ENCODE measurements around the gene CUL3.
"Not testable (repeated sequence)": the region's sequence is repeated elsewhere in the genome, so short reads cannot be mapped to it uniquely, and the experiment has no call there.

CUL3 gene

GRCh38 chr2:224585211-224586088 lies at the start of gene CUL3:
TSS of gene CUL3 (minus strand) at chr2:224585363. CDS start at chr2:224585009, 354 bp downstream.
- DNase-seq (ENCODE audit: low read depth in 4 of 4, low spot score in 1 of 4) = peak; percentile 99 to 100 (median 100)

GRCh38 chr2:224630659-224631550 lies 45.7 kb upstream of the CUL3 start:
- no peak for DNase-seq (ENCODE audit: low read depth in 4 of 4, low spot score in 1 of 4)

DNA sequence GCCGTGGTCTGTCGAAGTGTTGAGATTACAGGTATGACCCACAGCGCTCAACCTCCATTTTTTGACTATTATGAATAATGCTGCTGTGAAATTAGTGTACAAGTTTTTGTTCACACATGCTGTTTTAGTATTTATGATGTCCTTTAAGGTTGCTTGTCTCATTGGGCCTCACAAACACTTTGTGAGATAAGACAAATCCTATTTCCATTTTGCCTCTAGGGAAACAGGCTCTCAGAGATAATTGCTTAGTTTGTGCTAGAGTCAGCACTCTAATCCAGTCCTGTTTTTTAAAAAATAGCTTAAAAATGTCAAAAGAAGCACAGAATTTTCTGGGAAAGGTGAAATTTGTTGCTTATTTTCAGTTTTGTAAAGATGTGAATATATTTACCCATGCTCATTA lies 43.3 kb upstream of the CUL3 start:
- no peak for DNase-seq (ENCODE audit: low read depth in 4 of 4, low spot score in 1 of 4)

GRCh38 chr2:224626735-224627134 lies 41.6 kb upstream of the CUL3 start:
- no peak for DNase-seq (ENCODE audit: low read depth in 4 of 4, low spot score in 1 of 4)

GRCh38 chr2:224613543-224614286 lies 28.6 kb upstream of the CUL3 start:
- no peak for DNase-seq (ENCODE audit: low read depth in 4 of 4, low spot score in 1 of 4)

GRCh38 chr2:224612578-224612977 lies 27.4 kb upstream of the CUL3 start:
- DNase-seq (ENCODE audit: low read depth in 4 of 4, low spot score in 1 of 4) = no peak

GRCh38 chr2:224611938-224612337 lies 26.8 kb upstream of the CUL3 start:
- DNase-seq (ENCODE audit: low read depth in 4 of 4, low spot score in 1 of 4) = no peak

GRCh38 chr2:224608104-224608503 lies 22.9 kb upstream of the CUL3 start:
- DNase-seq (ENCODE audit: low read depth in 4 of 4, low spot score in 1 of 4) = no peak

GRCh38 chr2:224603746-224604500 lies 18.8 kb upstream of the CUL3 start:
- DNase-seq (ENCODE audit: low read depth in 4 of 4, low spot score in 1 of 4) = not testable (repeated sequence)

DNA sequence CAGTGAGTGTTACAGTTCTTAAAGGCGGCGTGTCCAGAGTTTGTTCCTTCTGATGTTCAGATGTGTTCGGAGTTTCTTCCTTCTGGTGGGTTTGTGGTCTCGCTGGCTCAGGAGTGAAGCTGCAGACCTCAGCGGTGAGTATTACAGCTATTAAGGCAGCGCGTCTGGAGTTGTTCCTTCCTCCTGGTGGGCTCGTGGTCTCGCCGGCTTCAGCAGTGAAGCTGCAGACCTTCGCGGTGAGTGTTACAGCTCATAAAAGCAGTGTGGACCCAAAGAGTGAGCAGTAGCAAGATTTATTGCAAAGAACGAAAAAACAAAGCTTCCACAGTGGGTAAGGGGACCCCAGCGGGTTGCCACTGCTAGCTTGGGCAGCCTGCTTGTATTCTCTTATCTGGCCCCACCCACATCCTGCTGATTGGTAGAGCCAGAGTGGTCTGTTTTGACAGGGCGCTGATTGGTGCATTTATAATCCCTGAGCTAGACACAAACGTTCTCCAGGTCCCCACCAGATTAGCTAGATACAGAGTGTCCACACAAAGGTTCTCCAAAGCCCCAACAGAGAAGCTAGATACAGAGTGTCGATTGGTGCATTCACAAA lies 17.7 kb upstream of the CUL3 start:
- not testable (repeated sequence) for DNase-seq (ENCODE audit: low read depth in 4 of 4, low spot score in 1 of 4)

DNA sequence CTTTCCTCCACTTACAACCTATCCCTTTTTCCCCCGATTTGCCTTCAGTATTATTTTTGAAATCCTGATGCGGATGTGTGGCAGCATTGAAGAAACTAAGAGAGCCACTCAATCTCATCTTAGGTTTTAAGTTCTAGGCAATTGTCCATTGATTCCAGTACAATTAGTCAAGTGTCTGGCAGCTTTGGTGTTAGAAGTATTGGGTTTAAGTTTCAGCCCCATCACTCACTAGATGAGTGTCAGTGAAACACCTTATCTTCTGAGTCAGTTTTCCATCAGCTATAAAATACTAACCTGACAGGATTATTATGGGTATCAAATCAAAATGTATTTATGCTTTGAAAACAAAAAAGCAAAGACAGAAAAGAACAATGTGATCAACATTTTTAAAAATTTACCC lies 16.8 kb upstream of the CUL3 start:
- no peak for DNase-seq (ENCODE audit: low read depth in 4 of 4, low spot score in 1 of 4)

DNA sequence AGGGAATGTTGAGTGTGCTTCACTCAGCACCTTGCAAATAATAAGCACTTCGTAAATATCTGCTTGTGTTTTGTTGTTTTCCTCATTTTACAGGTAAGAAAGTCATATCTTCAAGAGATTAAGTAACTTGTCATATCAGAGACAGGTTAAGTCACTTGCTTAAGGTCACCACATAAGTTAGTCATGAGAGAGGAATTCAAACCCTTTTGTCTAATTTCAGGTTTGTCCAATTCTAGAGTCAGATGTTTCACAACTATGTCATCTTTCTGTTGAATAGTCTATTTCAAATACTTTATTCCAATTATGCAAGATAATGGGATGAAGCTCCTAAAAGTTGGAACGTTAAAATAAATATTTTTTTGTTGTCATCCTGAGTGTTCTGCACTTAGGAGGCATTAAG lies 13.5 kb upstream of the CUL3 start:
- no peak for DNase-seq (ENCODE audit: low read depth in 4 of 4, low spot score in 1 of 4)

GRCh38 chr2:224596289-224596688 lies 11.1 kb upstream of the CUL3 start:
- DNase-seq (ENCODE audit: low read depth in 4 of 4, low spot score in 1 of 4) = no peak

GRCh38 chr2:224595518-224595917 lies 10.4 kb upstream of the CUL3 start:
- no peak for DNase-seq (ENCODE audit: low read depth in 4 of 4, low spot score in 1 of 4)

DNA sequence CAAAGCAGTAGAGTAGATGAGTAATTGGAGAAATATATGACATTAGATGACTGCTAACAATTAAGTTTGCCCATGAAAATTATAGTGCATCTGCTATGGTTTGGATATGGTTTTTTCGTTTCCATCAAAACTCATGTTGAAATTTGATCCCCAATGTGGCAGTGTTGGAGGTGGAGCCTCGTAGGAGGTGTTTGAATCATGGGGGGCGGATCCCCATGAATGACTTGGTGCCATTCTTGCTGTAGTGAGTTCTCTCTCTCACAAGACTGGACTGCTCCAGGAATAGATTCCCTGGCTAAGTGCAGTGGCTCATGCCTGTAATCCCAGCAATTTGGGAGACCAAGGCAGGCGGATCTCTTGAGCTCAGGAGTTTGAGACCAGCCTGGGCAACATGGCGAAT lies 9.7 kb upstream of the CUL3 start:
- no peak for DNase-seq (ENCODE audit: low read depth in 4 of 4, low spot score in 1 of 4)

- no peak for DNase-seq (ENCODE audit: low read depth in 4 of 4, low spot score in 1 of 4)
Measured at GRCh38 chr2:224591220-224591619, 6.1 kb upstream of the CUL3 start.

DNA sequence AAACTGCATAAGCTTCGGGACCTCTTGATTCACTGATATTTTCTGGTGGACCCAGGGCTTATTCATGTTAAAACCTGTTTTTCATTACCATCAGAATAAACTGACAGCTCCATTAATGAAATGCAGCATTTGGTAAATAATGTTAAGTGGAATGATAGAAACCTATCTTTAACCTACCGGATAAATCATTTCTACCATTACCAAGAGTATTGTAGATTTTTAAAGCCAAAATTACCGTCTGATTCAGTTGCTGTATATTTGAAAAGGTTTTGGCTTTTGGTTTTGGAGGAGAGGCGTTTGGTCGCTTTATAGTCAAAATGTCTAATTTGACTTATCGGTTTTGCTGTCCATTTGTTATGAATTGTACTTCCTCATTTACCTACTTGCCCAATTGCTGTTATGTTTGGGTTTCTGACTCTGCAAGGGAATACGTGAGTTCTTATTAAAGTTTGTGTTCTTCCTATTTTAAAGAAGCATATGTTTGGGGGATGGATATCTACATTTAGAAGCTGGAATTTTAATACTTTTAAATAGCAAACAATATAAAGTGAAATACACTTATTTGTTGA lies 1.0 kb upstream of the CUL3 start:
- no peak for DNase-seq (ENCODE audit: low read depth in 4 of 4, low spot score in 1 of 4)

DNA sequence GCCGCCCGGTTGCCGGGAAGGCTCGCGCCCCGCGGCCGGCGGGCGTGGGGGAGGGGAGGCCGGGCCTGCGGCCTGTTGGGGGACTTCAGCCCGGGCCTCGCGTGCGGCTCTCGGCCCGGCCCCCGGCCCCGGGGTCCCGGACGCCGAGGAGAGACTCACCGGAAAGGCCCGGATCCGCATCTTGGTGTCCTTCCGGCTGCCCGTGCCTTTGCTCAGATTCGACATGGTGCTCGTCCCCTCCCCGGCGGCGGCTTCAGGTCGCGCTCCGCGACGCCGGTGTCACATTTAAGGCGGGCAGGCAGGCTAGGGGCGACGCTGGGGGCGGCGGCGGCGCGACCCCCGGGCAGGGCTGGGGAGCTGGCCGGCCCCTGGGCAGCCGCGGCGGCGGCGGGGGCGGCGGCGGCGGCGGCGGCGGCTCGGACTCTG lies 365 bp downstream of the CUL3 start:
- peak; percentile 19 to 44 (median 32) for DNase-seq (ENCODE audit: low read depth in 4 of 4, low spot score in 1 of 4)

GRCh38 chr2:224584111-224584784 lies 915 bp downstream of the CUL3 start:
- DNase-seq (ENCODE audit: low read depth in 4 of 4, low spot score in 1 of 4) = peak in 2 of 4 experiments; percentile 8 to 9

All from stimulated activated CD4-positive, alpha-beta T cell treated with anti-CD3 and anti-CD28 coated beads, Interleukin-1b, Interleukin-23, amount 100 ng/mL, for 24 hours (primary cell).